ENCODE results near the gene ATP1A2.

The ATP1A2 gene

GRCh38 chr1:160115545-160116282 lies at the start of gene ATP1A2:
ATP1A2 (plus strand) TSS chr1:160115759; CDS start chr1:160115862, 103 bp downstream.
- DNase-seq (ENCODE audit: low read depth): no peak

GRCh38 chr1:160066829-160067745 lies 48.5 kb upstream of the ATP1A2 start:
- no peak for DNase-seq (ENCODE audit: low read depth)

DNA sequence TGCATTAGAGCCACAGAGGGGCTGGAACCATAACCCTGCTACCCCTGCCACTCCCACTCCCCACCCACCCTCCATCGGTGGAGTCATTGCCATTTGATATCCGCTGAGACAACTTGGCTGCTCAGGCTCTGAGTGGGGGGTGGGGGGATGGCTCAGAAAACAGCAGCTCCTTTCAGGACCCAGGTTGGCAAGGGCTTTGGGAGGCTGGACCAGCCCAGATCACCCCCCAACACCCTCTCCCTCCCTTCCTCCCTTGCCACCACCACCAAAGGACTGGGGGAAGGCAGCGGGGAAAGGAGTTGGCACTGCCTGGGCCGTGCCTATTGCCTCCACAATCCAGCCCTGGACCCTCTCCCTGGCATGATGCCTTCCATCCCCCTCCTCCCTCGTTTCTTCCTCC lies 47.3 kb upstream of the ATP1A2 start:
- DNase-seq (ENCODE audit: low read depth): no peak

DNA sequence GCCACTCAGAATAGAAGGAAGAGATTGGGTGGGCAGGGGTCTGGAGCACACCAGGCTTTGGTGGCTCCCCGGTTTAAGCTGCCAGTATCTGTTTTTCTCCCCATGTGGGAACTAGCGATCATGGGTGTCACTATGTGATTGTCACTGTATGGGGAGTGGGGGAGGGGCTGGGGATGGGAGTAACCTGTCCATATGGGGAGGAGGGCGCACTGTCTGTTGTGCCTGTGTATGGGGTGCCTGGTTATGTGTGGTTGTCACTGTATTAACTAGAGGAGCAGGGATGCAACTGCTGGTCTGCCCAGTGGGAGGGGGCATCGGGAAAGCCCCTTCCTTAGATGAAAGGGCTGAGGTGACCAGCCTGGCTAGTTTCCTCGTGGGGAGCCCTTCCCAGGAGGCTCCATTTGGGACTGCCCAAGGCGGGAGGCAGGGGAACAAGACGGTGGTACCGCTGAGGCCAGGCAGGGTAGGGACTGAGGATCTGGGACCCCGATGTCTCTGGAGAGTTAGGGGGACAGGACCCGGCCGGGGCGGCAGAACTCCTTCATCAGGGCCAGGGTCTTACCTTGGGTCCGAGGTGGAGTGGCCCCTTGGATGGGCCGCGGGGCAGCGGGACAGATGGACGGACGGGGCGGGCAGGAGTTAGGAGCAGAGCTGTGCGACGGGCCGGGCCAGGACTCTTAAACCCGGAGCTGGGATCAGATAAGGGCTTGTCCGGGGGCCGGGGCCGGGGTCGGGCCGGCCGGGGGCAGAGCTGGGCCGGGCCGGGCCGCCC lies 45.9 kb upstream of the ATP1A2 start, which contains the start of gene KCNJ10:
Gene KCNJ10, minus strand, starts transcription at position 701 of the 772 bp plus-strand sequence. CDS start 27,628 bp downstream, outside the sequence.
- DNase-seq (ENCODE audit: low read depth): no peak

DNA sequence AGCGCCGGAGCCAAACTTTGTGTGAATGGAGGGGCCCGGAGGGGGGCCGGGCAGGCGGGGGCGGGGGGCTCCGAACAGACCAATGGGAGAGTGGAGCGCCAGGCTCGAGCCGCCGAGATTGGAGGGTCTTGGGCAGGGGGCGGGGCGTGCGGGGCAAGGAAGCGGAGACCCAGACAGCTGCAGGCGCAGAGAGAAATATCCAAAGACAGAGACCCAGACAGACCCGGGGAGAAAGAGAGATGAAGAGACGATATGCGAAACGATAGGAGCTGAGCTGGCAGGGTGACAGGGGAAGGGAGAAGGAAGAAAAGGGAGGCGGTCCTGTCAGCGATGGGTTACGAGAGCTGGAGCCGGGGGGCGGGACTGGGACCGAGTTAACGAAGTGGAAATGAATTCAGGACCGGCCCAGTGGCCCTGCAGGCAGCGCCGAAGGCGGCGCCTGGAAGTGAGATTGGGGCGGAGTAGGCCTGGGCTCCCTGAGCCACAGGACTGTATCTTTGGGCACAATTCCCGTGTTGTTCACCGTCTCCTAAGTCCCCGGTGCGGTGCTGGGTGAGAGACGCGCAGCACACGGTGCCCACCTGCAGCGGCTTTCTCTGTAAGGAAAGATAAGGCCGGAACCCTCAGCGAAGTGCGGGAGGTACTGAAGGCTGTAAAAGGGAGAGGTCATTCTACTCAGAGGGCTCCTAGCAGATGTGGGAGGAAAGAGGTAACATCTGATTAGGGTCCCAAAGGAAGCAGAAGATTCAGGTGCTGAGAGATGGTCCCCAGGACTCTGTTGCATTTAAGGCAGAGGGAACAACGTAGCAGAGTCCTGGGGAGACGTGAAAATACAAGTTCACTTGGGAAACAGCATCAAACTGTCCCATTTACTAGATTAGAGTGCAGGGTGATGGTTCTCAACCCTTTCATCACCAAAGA lies 45.1 kb upstream of the ATP1A2 start:
- DNase-seq (ENCODE audit: low read depth): peak; percentile 71

- DNase-seq (ENCODE audit: low read depth): no peak
Measured at GRCh38 chr1:160071289-160071688, 44.3 kb upstream of the ATP1A2 start.

DNA sequence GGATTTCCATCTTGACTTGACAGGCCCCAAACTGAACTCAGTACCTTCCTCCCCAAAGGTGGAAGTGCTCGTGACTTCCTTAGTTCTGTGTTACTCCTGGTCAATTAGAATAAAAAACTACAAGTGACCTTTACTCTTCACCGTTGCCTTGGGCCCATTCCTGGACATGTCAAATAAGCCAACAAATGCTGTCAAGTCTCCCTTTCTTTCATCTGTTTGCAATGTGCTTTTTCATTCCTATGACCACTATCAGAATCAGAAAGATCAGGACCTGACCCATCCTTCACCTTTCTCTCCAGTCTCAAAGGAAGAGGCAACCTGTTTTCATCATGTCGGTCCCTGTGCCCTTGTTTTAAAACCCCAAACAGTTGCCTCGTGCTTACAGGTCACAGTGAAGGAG lies 40.7 kb upstream of the ATP1A2 start:
- no peak for DNase-seq (ENCODE audit: low read depth)

- DNase-seq (ENCODE audit: low read depth): no peak
Measured at GRCh38 chr1:160075836-160076235, 39.7 kb upstream of the ATP1A2 start.

GRCh38 chr1:160076295-160076694 lies 39.3 kb upstream of the ATP1A2 start:
- no peak for DNase-seq (ENCODE audit: low read depth)

GRCh38 chr1:160077486-160077885 lies 38.1 kb upstream of the ATP1A2 start:
- DNase-seq (ENCODE audit: low read depth): no peak

DNA sequence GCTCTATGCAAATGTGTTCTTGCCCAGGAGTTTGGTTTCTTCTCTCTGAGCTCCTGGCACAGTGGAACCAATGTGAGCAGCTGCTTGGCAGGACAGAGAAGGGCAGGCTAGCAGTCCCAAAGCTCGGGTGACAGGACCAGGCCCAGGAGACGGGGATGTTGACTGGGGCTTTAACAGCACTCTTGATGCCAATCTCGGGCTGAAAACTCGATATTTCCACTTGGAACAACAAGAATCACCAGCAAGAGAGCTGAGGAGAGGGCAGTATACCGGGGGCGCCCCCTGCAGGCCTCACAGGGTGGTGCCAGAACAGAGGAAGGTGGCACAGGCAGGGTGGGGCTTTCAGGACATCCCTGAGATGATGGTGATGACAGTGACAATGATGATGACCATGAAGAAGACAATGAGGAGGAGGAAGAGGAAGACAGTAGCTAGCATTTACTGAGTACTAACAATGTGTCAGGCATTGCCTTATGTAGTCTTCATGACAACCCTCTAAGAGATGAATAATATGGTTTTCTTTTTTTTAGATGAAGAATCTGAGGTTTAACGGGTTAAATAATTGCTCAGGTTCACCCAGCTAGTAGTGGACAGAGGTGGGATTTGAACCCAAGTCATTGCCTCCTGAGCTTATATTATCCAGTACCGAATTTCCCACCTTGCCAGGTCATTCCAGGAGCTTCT lies 36.9 kb upstream of the ATP1A2 start:
- DNase-seq (ENCODE audit: low read depth): peak; percentile 40

DNA sequence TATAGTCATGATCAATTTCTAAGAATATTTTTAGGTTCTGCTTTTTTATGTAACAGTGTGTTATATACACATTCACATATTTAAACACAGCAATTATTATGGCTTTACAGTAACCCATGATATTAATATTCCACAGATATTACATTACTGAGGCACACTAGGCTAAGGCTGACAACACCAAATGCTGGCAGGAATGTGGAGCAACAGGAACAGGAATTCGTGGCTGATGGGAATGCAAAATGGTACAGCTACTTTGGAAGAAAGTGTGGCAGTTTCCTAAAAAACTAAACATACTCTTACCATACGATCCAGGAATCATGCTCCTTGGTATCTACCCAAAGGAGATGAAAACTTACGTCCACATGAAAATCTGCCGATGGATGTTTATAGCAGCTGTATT lies 36.1 kb upstream of the ATP1A2 start:
- DNase-seq (ENCODE audit: low read depth): no peak

GRCh38 chr1:160080381-160081100 lies 35.0 kb upstream of the ATP1A2 start:
- no peak for DNase-seq (ENCODE audit: low read depth)

GRCh38 chr1:160081261-160081936 lies 34.2 kb upstream of the ATP1A2 start, which contains the start of gene KCNJ9:
KCNJ9 (plus strand) TSS chr1:160081538; CDS start chr1:160084031, 2,493 bp downstream.
- DNase-seq (ENCODE audit: low read depth): no peak

- DNase-seq (ENCODE audit: low read depth): no peak
Measured at GRCh38 chr1:160082487-160082886, 33.1 kb upstream of the ATP1A2 start.

DNA sequence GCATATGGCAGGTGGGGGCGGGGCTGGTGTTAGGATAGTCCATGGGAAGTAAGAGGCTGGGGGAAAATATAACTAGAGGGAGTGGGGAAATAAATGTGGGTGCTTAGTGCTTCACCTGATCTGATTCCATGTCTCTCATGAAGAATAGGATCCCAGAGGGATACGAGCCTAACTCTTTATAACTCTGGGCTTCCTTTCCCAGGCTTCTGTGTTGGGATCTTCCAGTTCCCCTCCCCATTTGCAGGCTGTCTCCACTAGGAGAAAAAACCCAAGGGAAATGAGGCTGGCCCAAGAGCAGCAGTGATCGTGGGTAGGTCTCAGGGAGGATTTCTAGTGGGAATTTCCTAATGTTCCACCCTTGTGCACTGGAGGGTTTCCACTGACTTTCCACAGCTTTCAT lies 32.6 kb upstream of the ATP1A2 start:
- no peak for DNase-seq (ENCODE audit: low read depth)

DNA sequence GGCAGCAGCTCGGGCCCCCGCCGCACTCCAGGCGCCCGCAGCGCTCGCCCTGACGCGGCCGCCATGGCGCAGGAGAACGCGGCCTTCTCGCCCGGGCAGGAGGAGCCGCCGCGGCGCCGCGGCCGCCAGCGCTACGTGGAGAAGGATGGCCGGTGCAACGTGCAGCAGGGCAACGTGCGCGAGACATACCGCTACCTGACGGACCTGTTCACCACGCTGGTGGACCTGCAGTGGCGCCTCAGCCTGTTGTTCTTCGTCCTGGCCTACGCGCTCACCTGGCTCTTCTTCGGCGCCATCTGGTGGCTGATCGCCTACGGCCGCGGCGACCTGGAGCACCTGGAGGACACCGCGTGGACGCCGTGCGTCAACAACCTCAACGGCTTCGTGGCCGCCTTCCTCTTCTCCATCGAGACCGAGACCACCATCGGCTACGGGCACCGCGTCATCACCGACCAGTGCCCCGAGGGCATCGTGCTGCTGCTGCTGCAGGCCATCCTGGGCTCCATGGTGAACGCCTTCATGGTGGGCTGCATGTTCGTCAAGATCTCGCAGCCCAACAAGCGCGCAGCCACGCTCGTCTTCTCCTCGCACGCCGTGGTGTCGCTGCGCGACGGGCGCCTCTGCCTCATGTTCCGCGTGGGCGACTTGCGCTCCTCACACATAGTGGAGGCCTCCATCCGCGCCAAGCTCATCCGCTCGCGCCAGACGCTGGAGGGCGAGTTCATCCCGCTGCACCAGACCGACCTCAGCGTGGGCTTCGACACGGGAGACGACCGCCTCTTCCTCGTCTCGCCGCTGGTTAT lies 31.4 kb upstream of the ATP1A2 start:
- DNase-seq (ENCODE audit: low read depth): peak; percentile 50

DNA sequence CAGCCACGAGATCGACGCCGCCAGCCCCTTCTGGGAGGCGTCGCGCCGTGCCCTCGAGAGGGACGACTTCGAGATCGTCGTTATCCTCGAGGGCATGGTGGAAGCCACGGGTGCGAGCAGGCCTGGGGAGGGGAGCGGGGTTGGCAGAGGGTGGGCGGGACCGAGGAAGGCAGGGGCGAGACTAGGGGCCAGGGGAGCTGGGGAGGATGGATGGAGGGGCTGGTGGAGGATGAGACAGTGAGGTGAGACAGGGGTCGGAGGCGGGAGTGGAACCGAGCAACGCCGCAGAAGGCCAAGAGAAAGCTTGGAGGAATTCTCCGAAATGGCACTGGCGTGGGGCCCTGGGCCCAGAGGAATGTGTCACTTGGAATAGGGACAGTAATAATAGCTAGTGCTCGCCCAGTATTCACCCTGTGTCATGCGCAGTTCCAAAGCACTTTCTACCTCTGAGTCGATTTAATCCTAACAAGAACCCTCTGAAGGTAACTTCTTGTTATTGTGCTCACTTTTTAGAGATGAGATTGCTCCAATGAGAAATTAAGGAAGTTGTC lies 30.7 kb upstream of the ATP1A2 start:
- no peak for DNase-seq (ENCODE audit: low read depth)
